ENCODE data around the gene SINHCAF. TPM values are rescaled to one million over a fixed set of nuclear protein-coding genes. Genes with fewer than 3 reads are reported as not detected.

The SINHCAF gene
- total RNA-seq, 1 experiment from 2014 or later, result 152 TPM

DNA sequence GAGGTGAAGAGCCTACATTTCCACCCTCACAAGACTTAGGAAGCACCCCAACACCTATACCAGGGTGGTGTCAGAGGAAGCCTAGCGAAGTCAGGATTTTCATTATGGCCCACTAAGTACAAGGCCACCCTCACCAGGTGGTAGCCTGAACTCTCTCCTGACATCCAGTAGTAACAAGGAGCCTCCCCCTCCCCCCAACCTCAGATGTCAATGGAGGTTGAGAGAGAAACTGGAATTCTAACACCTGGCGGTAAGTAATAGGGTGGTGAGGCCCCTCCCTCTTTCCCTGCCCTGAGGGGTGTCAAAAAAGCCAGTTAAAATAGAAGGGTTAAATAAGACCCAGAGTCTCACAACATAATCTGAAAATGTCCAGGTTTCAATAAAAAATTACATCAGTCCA lies 37.6 kb downstream of the SINHCAF start:
- Histone ChIP-seq H3F3A (ENCODE audit: insufficient read depth, low read depth) (peaks cover 17% of the 10 kb centered on the region), H4K20me1 (ENCODE audit: insufficient read depth) (peaks cover 46% of the 10 kb centered on the region), H3K27me3 (ENCODE audit: insufficient read depth, low read depth) (no peaks in the 10 kb centered on the region), H3K4me1 (replicated peaks; ENCODE audit: insufficient read depth) (no peaks in the 10 kb centered on the region), H3K4me3 (no peak overlapping the region), H3K79me2 (ENCODE audit: low read depth) (peaks cover 40% of the 10 kb centered on the region), H3K9me3 (ENCODE audit: insufficient read depth, low read depth) (no peaks in the 10 kb centered on the region), H3K9me2 (ENCODE audit: insufficient read depth) (no peaks in the 10 kb centered on the region), H3K36me3 (ENCODE audit: low read depth) (peaks cover 79% of the 10 kb centered on the region), H2AFZ (no peak overlapping the region), H3K4me2 (no peak overlapping the region), H3K27ac (no peak overlapping the region)
- no TSS peak for BruUV-seq (replicated peaks)
- CTCF ChIA-PET, result no interaction called here
- intact Hi-C loops (cut with micrococcal nuclease; ENCODE audit: unreplicated experiment), result no loop called here
- TF ChIP-seq EZH2 (IDR thresholded peaks at IDR 0.05; ENCODE audit: low read depth), result no peak
- TF ChIP-seq, protein P1, sequence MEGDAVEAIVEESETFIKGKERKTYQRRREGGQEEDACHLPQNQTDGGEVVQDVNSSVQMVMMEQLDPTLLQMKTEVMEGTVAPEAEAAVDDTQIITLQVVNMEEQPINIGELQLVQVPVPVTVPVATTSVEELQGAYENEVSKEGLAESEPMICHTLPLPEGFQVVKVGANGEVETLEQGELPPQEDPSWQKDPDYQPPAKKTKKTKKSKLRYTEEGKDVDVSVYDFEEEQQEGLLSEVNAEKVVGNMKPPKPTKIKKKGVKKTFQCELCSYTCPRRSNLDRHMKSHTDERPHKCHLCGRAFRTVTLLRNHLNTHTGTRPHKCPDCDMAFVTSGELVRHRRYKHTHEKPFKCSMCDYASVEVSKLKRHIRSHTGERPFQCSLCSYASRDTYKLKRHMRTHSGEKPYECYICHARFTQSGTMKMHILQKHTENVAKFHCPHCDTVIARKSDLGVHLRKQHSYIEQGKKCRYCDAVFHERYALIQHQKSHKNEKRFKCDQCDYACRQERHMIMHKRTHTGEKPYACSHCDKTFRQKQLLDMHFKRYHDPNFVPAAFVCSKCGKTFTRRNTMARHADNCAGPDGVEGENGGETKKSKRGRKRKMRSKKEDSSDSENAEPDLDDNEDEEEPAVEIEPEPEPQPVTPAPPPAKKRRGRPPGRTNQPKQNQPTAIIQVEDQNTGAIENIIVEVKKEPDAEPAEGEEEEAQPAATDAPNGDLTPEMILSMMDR (conservative IDR thresholded peaks at IDR 0.05), result no peak
- no peak for DNase-seq
- POLR2A ChIA-PET (ENCODE audit: unreplicated experiment), result no interaction called here

DNA sequence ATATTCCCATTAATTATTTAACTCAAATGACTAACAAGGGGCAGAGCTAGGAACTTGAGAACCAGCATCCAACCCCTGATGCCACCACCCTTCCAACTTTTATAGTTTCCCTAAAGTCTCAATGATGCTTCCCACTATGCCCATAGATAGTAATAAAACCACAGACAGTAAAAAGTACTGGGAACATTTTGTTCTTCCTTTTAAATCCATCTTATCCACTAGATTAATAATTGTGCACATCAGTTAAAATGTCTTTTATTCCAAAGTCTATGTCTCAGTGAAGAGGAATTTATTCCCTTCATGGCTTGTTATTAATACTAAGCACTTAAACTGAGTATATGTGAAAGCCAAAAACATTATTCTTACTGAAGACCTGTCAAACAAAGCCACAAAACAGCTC lies 45.8 kb downstream of the SINHCAF start:
- Histone ChIP-seq H2AFZ (no peak overlapping the region), H3F3A (ENCODE audit: insufficient read depth, low read depth) (peaks cover 10% of the 10 kb centered on the region), H3K4me3 (no peak overlapping the region), H3K4me1 (replicated peaks; ENCODE audit: insufficient read depth) (no peaks in the 10 kb centered on the region), H3K36me3 (ENCODE audit: low read depth) (peaks cover 29% of the 10 kb centered on the region), H3K4me2 (no peak overlapping the region), H4K20me1 (ENCODE audit: insufficient read depth) (peaks cover 8% of the 10 kb centered on the region; the same call in 1 of the 2 replicates), H3K27me3 (ENCODE audit: insufficient read depth, low read depth) (no peaks in the 10 kb centered on the region), H3K9me3 (ENCODE audit: insufficient read depth, low read depth) (no peaks in the 10 kb centered on the region), H3K27ac (no peak overlapping the region), H3K9me2 (ENCODE audit: insufficient read depth) (no peaks in the 10 kb centered on the region), H3K79me2 (ENCODE audit: low read depth) (no peaks in the 10 kb centered on the region)
- TF ChIP-seq, protein P1 (conservative IDR thresholded peaks at IDR 0.05), result no peak
- TF ChIP-seq EZH2 (IDR thresholded peaks at IDR 0.05; ENCODE audit: low read depth), result no peak
- POLR2A ChIA-PET (ENCODE audit: unreplicated experiment), result no interaction called here
- CTCF ChIA-PET, result no interaction called here
- no peak for DNase-seq
- intact Hi-C loops (cut with micrococcal nuclease; ENCODE audit: unreplicated experiment), result no loop called here
- no TSS peak for BruUV-seq (replicated peaks)

DNA sequence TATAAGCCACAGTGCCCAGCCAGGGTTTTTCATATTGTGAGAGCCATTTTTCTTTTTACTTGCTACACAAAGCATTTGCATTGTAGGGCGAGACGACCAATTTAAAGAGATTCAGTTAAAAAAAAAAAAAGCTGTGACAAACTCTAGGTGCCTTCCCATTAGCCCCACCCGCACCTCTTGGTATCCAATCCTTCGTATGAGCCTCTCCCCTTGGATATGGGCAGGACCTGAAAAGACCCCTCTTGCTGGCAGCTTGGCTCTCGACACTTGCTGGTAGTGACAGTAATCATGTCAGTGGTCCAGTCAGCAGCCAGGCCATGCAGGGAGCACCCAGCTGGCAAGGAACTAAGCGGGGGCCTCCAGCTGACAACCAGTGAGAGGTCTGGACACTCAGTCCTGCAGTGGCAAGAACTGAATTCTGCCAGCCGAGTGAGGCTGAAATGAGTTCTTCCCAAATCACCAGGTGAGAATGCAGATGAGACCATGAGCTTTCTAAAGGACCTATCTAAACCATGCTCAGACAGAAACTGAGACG lies 46.5 kb downstream of the SINHCAF start:
- CTCF ChIA-PET, result no interaction called here

More for the DNA sequence above, 46.5 kb downstream of the SINHCAF start:
- Histone ChIP-seq H3K9me3 (ENCODE audit: insufficient read depth, low read depth) (no peaks in the 10 kb centered on the region), H3K27me3 (ENCODE audit: insufficient read depth, low read depth) (no peaks in the 10 kb centered on the region), H3F3A (ENCODE audit: insufficient read depth, low read depth) (peaks cover 15% of the 10 kb centered on the region), H3K4me1 (replicated peaks; ENCODE audit: insufficient read depth) (no peaks in the 10 kb centered on the region), H3K79me2 (ENCODE audit: low read depth) (no peaks in the 10 kb centered on the region), H3K4me3 (no peak overlapping the region), H2AFZ (no peak overlapping the region), H3K36me3 (ENCODE audit: low read depth) (peaks cover 22% of the 10 kb centered on the region), H4K20me1 (ENCODE audit: insufficient read depth) (peaks cover 8% of the 10 kb centered on the region), H3K4me2 (no peak overlapping the region), H3K27ac (no peak overlapping the region), H3K9me2 (ENCODE audit: insufficient read depth) (no peaks in the 10 kb centered on the region)
- intact Hi-C loops (cut with micrococcal nuclease; ENCODE audit: unreplicated experiment), result no loop called here
- POLR2A ChIA-PET (ENCODE audit: unreplicated experiment), result no interaction called here
- no TSS peak for BruUV-seq (replicated peaks)
- TF ChIP-seq, protein P1 (conservative IDR thresholded peaks at IDR 0.05), result no peak
- no peak for TF ChIP-seq EZH2 (IDR thresholded peaks at IDR 0.05; ENCODE audit: low read depth)
- DNase-seq, result no peak

Data from PC-9 (cell line).